GM21825 (cell line): ENCODE results near the gene TAPBP.
"Not testable (repeated sequence)": the region's sequence is repeated elsewhere in the genome, so short reads cannot be mapped to it uniquely, and the experiment has no call there.

Experiments
- ATAC-seq: cut with Tn5 transposase; IDR thresholded peaks from one replicate; pipeline ENCODE4 v1.9.1; 2021; ENCODE audit warnings: mild to moderate bottlenecking, moderate library complexity; ENCODE audit not compliant: unreplicated experiment

Gene TAPBP

GRCh38 chr6:33313709-33314514, at the start of gene TAPBP:
TAPBP (minus strand) TSS chr6:33314078; CDS start chr6:33314041, 37 bp downstream.
- peak; percentile 39 for ATAC-seq

GRCh38 chr6:33363486-33363885, 49.6 kb upstream of the TAPBP start:
- not testable (repeated sequence) for ATAC-seq

- no peak for ATAC-seq
Measured at GRCh38 chr6:33359331-33359730, 45.5 kb upstream of the TAPBP start.

GRCh38 chr6:33357160-33357871, 43.4 kb upstream of the TAPBP start:
- not testable (repeated sequence) for ATAC-seq

GRCh38 chr6:33356295-33356694, 42.4 kb upstream of the TAPBP start:
- ATAC-seq, result no peak

- ATAC-seq, result not testable (repeated sequence)
Measured at GRCh38 chr6:33355860-33356259, 42.0 kb upstream of the TAPBP start.

GRCh38 chr6:33347816-33348215, 33.9 kb upstream of the TAPBP start:
- no peak for ATAC-seq

- not testable (repeated sequence) for ATAC-seq
Measured at GRCh38 chr6:33346972-33347371, 33.1 kb upstream of the TAPBP start.

GRCh38 chr6:33344701-33345697, 31.1 kb upstream of the TAPBP start:
- ATAC-seq, result peak; percentile 36

GRCh38 chr6:33343953-33344611, 30.2 kb upstream of the TAPBP start:
- peak; percentile 23 for ATAC-seq

GRCh38 chr6:33343606-33343952, 29.7 kb upstream of the TAPBP start:
- not testable (repeated sequence) for ATAC-seq

- ATAC-seq, result no peak
Measured at GRCh38 chr6:33339193-33339592, 25.3 kb upstream of the TAPBP start.

GRCh38 chr6:33336495-33336894, 22.6 kb upstream of the TAPBP start:
- no peak for ATAC-seq

GRCh38 chr6:33335916-33336315, 22.0 kb upstream of the TAPBP start:
- no peak for ATAC-seq

- no peak for ATAC-seq
Measured at GRCh38 chr6:33333666-33334065, 19.8 kb upstream of the TAPBP start.

- no peak for ATAC-seq
Measured at GRCh38 chr6:33330736-33331135, 16.9 kb upstream of the TAPBP start.

- no peak for ATAC-seq
Measured at GRCh38 chr6:33329058-33329457, 15.2 kb upstream of the TAPBP start.

- no peak for ATAC-seq
Measured at GRCh38 chr6:33324125-33324524, 10.2 kb upstream of the TAPBP start.

- no peak for ATAC-seq
Measured at GRCh38 chr6:33323623-33323948, 9.7 kb upstream of the TAPBP start.

- ATAC-seq, result no peak
Measured at GRCh38 chr6:33321227-33321626, 7.3 kb upstream of the TAPBP start.
